ENCODE measurements around the gene TRPM2. TPM values are rescaled to one million over a fixed set of nuclear protein-coding genes. Genes with fewer than 3 reads are reported as not detected.

The TRPM2 gene
- total and polyA plus RNA-seq, 2 of the 8 experiments (the other 6 are each of a cell fraction or from before 2014, with no cell fraction given): 0.27 to 0.28 TPM

DNA sequence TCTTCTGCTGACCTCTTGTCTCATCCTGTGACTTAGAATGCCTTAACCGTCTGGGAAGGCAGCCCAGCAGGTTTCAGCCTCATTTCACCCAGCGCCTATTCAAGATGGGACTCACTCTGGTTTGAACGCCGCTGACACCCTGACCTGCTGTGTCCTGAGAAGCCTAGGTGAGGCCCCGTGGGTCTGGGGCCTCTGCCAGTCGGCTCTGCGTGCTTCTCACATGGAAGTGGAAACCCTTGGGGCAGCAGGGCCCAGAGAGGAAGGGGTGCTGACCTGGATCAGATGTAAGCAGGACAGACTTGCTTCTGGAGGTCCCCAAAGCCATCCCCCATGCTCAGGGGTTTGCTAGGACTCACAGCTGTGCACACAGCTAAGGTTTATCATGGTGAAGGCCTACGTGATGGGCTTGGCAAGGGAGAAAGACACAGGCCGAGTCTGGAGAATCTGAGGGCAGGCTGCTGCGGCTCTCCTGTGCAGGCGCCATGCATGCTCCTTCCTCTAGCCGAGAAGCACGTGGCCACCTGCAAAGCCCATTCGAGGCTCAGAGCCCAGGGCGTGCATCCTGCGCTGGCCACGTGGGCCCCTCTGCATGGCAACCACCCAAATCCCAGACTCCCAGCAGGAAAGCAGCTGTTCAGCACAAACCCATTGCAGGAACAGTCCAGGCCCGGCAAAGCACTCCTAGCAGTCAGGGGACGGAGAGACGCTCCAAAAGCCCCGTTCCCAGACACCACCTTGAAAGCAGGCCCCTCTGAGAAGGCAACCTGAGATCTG lies 3.8 kb downstream of the TRPM2 start:
- CTCF ChIA-PET (ENCODE audit: partially characterized antibody): interaction anchor here (0.8 to 1.6 kb wide), 2 partner anchors 13 to 26 kb away, joined by 3 to 4 read pairs; no protein-coding TSS in a partner anchor
- WGBS, 2 experiments (ENCODE audit: extremely low coverage in 1 of 2, insufficient coverage in 1 of 2, insufficient read length in 1 of 2, insufficient replicate concordance in 2 of 2, low coverage in 1 of 2, low lambda C conversion rate in 2 of 2, missing lambda C conversion rate in 1 of 2): 85% methylated on average over 17 of the region's 21 CpGs; no CpG with 5 or more reads in 1 of the 2 experiments

More for the DNA sequence above, 3.8 kb downstream of the TRPM2 start:
- Histone ChIP-seq H3K14ac (ENCODE audit: insufficient read length) (no peak overlapping the region), H3K56ac (replicated peaks; ENCODE audit: insufficient read length, low read depth, low read length) (no peak overlapping the region), H4K20me1 (replicated peaks in 1 of 2; ENCODE audit: control insufficient read depth in 1 of 2, insufficient read depth in 2 of 2, low read length in 2 of 2) (no peaks in the 10 kb centered on the region), H2BK20ac (ENCODE audit: low read length) (no peak overlapping the region), H3K23me2 (ENCODE audit: low read depth, low read length) (no peaks in the 10 kb centered on the region), H3K18ac (ENCODE audit: extremely low read depth, low read length) (no peak overlapping the region), H3K36me3 (ENCODE audit: control insufficient read depth in 2 of 4, insufficient read depth in 4 of 4, low read length in 3 of 4) (no peaks in the 10 kb centered on the region), H3K9me3 (ENCODE audit: insufficient read depth in 2 of 2, low read depth in 1 of 2, low read length in 1 of 2) (no peaks in the 10 kb centered on the region), H3K9ac (replicated peaks in 1 of 4; ENCODE audit: extremely low read depth in 1 of 4, low read depth in 3 of 4, low read length in 3 of 4) (no peak overlapping the region), H3K23ac (ENCODE audit: insufficient read length) (no peak overlapping the region), H3K4me2 (ENCODE audit: insufficient read depth in 1 of 2, low read depth in 2 of 2, low read length in 2 of 2) (no peak overlapping the region), H2AFZ (ENCODE audit: low read length) (no peak overlapping the region), H3K27me3 (replicated peaks in 1 of 4; ENCODE audit: control insufficient read depth in 3 of 4, extremely low read depth in 1 of 4, insufficient read depth in 3 of 4, low read length in 3 of 4) (peaks cover 0 to 4% (median 0%) of the 10 kb centered on the region in 4 experiments; a peak in 3 of 7 replicates), H3K4ac (replicated peaks; ENCODE audit: insufficient read length, low read depth, low read length) (no peak overlapping the region), H3K79me1 (ENCODE audit: low read depth, low read length) (no peaks in the 10 kb centered on the region), H4K8ac (ENCODE audit: extremely low read depth, insufficient read depth, low read length) (no peak overlapping the region), H2BK5ac (ENCODE audit: low read depth, low read length) (no peak overlapping the region), H4K91ac (replicated peaks; ENCODE audit: insufficient read length, low read length) (no peak overlapping the region), H2BK12ac (ENCODE audit: low read depth, low read length) (no peak overlapping the region), H3K4me3 (ENCODE audit: extremely low read depth in 1 of 4, insufficient read depth in 2 of 4, low read depth in 3 of 4, low read length in 4 of 4) (no peak overlapping the region), H3K4me1 (replicated peaks in 1 of 4; ENCODE audit: control insufficient read depth in 3 of 4, insufficient read depth in 4 of 4, low read length in 3 of 4) (no peaks in the 10 kb centered on the region), H3K27ac (ENCODE audit: low read depth, low read length) (no peak overlapping the region), H2AK5ac (ENCODE audit: low read depth, low read length) (no peak overlapping the region), H2BK120ac (replicated peaks; ENCODE audit: low read depth, low read length) (no peak overlapping the region), H2BK15ac (ENCODE audit: low read length) (no peak overlapping the region), H3K79me2 (ENCODE audit: control insufficient read depth in 1 of 2, insufficient read depth in 2 of 2, low read length in 2 of 2) (no peaks in the 10 kb centered on the region), H4K5ac (ENCODE audit: insufficient read length, low read depth, low read length) (no peak overlapping the region)
- POLR2A ChIA-PET (ENCODE audit: partially characterized antibody): interaction anchor here (1.4 kb wide), 1 partner anchor 18 kb away, joined by 7 read pairs; the partner anchor contains the start of gene CFAP410
- FAIRE-seq: no peak
- DNase-seq (ENCODE audit: low read depth in 1 of 2, low spot score in 2 of 2): no peak
- TF ChIP-seq BCL11A (IDR thresholded peaks at IDR 0.05; ENCODE audit: low read depth in 2 of 2, low read length in 2 of 2): no peak
- TF ChIP-seq TBP (IDR thresholded peaks at IDR 0.05; ENCODE audit: low read depth, low read length): no peak
- TF ChIP-seq ASH2L (IDR thresholded peaks at IDR 0.05; ENCODE audit: low read length): no peak
- TF ChIP-seq SIN3A (conservative IDR thresholded peaks at IDR 0.05 in 1 of 2, IDR thresholded peaks at IDR 0.05 in 1 of 2; ENCODE audit: low read depth in 1 of 2, low read length in 2 of 2): no peak
- no peak for TF ChIP-seq CEBPB (IDR thresholded peaks at IDR 0.05; ENCODE audit: low read depth, low read length)
- no peak for TF ChIP-seq CBX5 (IDR thresholded peaks at IDR 0.05; ENCODE audit: low read depth, low read length)

Data from H1 (cell line).